ENCODE data around the gene ANKRD65.
A peak's percentile ranks its signal among the peaks of the same experiment; 100 is the strongest.
"Not testable (repeated sequence)": the region's sequence is repeated elsewhere in the genome, so short reads cannot be mapped to it uniquely, and the experiment has no call there.

The ANKRD65 gene

GRCh38 chr1:1452365-1452739 lies 31.3 kb upstream of the ANKRD65 start:
- not testable (repeated sequence) for H3K36me3 Mint-ChIP-seq (ENCODE audit: low read depth); H3K9me3 Mint-ChIP-seq; ATAC-seq; H3K27ac Mint-ChIP-seq; H3K27me3 Mint-ChIP-seq; DNase-seq; H3K4me1 Mint-ChIP-seq; H3K4me3 Mint-ChIP-seq

GRCh38 chr1:1451696-1452364 lies 30.8 kb upstream of the ANKRD65 start:
- no peak for ATAC-seq

GRCh38 chr1:1450616-1451015 lies 29.5 kb upstream of the ANKRD65 start:
- H3K4me3 Mint-ChIP-seq; H3K4me1 Mint-ChIP-seq; H3K27ac Mint-ChIP-seq; H3K36me3 Mint-ChIP-seq (ENCODE audit: low read depth); ATAC-seq; H3K9me3 Mint-ChIP-seq; H3K27me3 Mint-ChIP-seq; DNase-seq: not testable (repeated sequence)

More at GRCh38 chr1:1451696-1452364, 30.8 kb upstream of the ANKRD65 start:
- no peak overlapping the region for H3K27ac Mint-ChIP-seq
- H3K4me3 Mint-ChIP-seq = no peak overlapping the region
- no peaks in the 10 kb centered on the region for H3K27me3 Mint-ChIP-seq
- H3K36me3 Mint-ChIP-seq (ENCODE audit: low read depth) = no peaks in the 10 kb centered on the region
- no peak for DNase-seq
- no peaks in the 10 kb centered on the region for H3K9me3 Mint-ChIP-seq
- no peaks in the 10 kb centered on the region for H3K4me1 Mint-ChIP-seq

DNA sequence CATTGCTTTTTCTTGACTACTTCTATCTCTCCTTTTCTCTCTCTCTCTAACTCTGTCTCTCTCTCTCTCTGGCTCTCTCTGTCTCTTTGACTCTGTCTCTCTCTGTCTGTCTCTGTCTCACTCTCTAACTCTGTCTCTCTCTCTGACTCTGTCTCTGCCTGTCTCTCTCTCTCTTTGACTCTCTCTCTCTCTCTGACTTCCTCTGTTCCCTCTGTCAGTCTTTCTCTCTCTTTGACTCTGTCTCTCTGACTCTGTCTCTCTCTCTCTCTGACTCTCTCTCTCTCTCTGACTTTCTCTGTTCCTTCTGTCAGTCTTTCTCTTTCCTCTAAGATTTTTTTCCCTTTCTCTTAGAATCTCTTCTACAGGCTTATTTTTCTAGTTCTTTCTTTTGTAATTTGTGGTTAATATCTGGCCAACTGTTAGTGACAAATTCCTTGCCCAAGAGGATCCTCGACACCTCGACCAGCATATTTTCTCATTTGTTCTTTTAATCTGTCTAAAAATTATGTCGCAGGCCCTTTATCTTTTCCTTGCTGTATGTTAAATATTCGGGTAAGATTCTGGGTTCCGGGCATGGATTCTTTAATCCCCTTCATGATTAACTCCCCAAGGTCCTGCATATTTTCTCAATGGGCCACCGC lies 28.1 kb upstream of the ANKRD65 start, which contains the start of gene ATAD3C:
TSS of gene ATAD3C (plus strand) at position 591 of the 641 bp plus-strand sequence. CDS start 995 bp downstream, outside the sequence.
- no peaks in the 10 kb centered on the region for H3K27me3 Mint-ChIP-seq
- ATAC-seq (no peak), DNase-seq (no peak)
- H3K4me1 Mint-ChIP-seq = no peaks in the 10 kb centered on the region
- no peak within 1 kb of the TSS for H3K27ac Mint-ChIP-seq
- H3K36me3 Mint-ChIP-seq (ENCODE audit: low read depth) = no peaks in the 10 kb centered on the region
- H3K9me3 Mint-ChIP-seq = no peaks in the 10 kb centered on the region
- no peak within 1 kb of the TSS for H3K4me3 Mint-ChIP-seq

DNA sequence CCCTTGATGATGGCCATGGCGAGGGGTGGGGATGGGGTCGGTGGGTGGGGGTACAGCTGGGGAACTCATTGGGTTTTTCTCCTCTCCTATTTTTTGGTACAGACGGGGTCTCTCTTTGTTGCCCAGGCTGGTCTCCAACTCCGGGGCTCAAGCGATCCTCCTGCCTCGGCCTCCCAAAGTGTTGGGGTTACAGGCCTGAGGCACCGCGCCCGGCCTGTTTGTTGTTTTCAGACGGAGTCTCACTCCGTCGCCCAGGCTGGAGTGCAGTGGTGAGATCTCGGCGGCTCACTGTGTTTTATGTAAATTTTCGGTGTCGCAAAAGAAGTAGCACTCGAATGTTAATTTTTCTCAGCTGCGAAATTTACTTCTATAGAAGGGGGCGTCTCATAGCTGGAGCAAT lies 25.6 kb upstream of the ANKRD65 start:
- ATAC-seq; H3K4me1 Mint-ChIP-seq; H3K27me3 Mint-ChIP-seq; H3K27ac Mint-ChIP-seq; H3K9me3 Mint-ChIP-seq; DNase-seq; H3K36me3 Mint-ChIP-seq (ENCODE audit: low read depth); H3K4me3 Mint-ChIP-seq: not testable (repeated sequence)

DNA sequence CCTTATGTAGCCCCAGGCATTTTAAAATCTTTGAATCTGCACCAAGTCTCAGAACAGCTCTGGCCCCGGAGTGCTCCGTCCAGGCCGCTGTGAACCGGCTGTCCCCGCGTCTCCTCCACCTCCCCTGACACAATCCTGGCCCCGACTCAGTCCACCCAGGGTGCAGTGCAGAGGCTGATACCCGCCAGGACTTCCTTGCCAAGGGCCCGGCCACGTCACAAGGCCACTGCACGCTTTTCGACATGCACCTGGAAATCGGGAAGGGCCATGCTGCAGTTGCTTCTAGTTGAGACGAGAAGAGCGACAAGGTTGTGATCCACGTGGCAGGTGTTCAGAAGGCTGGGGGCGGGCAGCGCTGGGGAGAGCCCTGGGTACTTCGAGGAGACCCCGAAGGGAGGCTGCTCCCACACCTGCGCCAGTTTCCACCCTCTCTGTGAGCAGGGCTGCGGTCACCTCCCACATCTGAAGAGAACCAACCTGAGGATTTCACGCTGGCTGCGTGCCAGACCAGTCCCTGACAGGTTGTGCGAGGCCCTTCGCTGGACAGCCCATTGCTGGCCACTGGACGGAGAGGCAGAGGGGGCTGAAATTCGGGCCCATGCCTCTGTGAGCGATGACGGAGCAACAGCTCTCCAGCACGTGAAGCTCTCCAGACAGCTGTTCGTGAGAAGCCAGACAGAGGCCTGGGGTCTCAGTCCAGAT lies 21.1 kb upstream of the ANKRD65 start:
- ATAC-seq = no peak
- Mint-ChIP-seq H3K9me3 (no peaks in the 10 kb centered on the region), H3K27ac (no peak overlapping the region)

DNA sequence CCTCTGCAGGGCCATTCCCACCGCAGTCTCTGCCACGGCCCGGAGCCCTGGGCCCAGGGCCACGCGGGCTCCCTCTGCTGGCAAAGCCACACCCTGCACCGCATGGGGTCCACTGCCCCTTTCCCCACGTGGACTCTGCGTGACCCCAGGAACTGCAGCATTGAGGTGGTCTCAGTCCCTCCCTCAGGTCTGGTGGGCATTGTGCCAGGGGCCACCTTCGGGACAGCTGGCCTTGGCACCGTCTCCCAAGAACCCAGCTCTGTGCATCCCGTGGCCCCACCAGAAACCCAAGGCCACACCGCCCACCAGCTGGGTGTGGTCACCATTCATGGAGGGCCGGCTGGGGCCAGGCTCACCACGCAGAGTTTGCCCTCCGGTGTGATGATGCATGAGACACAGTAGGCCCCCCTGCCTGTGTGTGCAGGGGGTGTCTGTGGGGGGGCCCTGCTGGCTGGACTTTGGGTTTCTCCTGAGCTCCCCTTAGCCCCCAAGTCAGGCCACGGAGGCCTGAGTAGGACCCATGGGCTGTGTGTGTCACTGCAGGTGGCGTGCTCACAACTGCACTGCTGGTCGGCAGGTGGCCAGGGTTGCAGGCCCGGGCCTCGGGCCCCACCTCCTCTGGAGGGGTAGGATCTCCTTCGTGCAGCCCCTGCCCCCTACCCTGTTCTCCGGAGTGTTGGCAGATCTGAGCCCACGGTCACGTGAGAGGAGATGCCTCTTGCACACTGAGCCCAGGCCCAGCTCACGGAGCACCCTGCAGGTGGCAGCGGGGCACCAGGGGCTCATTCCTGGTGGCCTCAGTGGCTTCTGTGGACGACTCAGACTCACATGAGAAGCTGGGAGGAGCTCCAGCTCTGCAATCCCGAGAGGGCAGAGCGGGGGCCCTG lies 20.2 kb upstream of the ANKRD65 start:
- Mint-ChIP-seq H3K9me3 (no peaks in the 10 kb centered on the region), H3K4me1 (peaks cover 2% of the 10 kb centered on the region), H3K36me3 (ENCODE audit: low read depth) (no peaks in the 10 kb centered on the region), H3K27ac (no peak overlapping the region), H3K4me3 (no peak overlapping the region), H3K27me3 (peaks cover 11% of the 10 kb centered on the region)
- ATAC-seq (peak; percentile 83), DNase-seq (peak; percentile 78)

More for the DNA sequence above, 21.1 kb upstream of the ANKRD65 start:
- no peaks in the 10 kb centered on the region for H3K4me1 Mint-ChIP-seq
- H3K36me3 Mint-ChIP-seq (ENCODE audit: low read depth) = no peaks in the 10 kb centered on the region
- no peak overlapping the region for H3K4me3 Mint-ChIP-seq
- H3K27me3 Mint-ChIP-seq = peaks cover 8% of the 10 kb centered on the region
- no peak for DNase-seq

- no peak for ATAC-seq
- DNase-seq = no peak
- H3K4me1 Mint-ChIP-seq = peaks cover 3% of the 10 kb centered on the region
- H3K36me3 Mint-ChIP-seq (ENCODE audit: low read depth) = no peaks in the 10 kb centered on the region
- no peaks in the 10 kb centered on the region for H3K9me3 Mint-ChIP-seq
- H3K27me3 Mint-ChIP-seq = peaks cover 12% of the 10 kb centered on the region
- no peak overlapping the region for H3K27ac Mint-ChIP-seq
- H3K4me3 Mint-ChIP-seq = no peak overlapping the region
Observed at GRCh38 chr1:1440262-1441001, 19.4 kb upstream of the ANKRD65 start.

- Mint-ChIP-seq H3K9me3 (no peaks in the 10 kb centered on the region), H3K36me3 (ENCODE audit: low read depth) (no peaks in the 10 kb centered on the region), H3K4me1 (peaks cover 7% of the 10 kb centered on the region), H3K27me3 (peaks cover 19% of the 10 kb centered on the region), H3K4me3 (no peak overlapping the region), H3K27ac (no peak overlapping the region)
- DNase-seq (no peak), ATAC-seq (no peak)
Observed at GRCh38 chr1:1439546-1440261, 18.6 kb upstream of the ANKRD65 start.

- no peaks in the 10 kb centered on the region for H3K9me3 Mint-ChIP-seq
- H3K27ac Mint-ChIP-seq = no peak overlapping the region
- ATAC-seq (no peak), DNase-seq (no peak)
- peaks cover 20% of the 10 kb centered on the region for H3K27me3 Mint-ChIP-seq
- H3K4me1 Mint-ChIP-seq = peaks cover 9% of the 10 kb centered on the region
- no peak overlapping the region for H3K4me3 Mint-ChIP-seq
- H3K36me3 Mint-ChIP-seq (ENCODE audit: low read depth) = no peaks in the 10 kb centered on the region
Observed at GRCh38 chr1:1438531-1439381, 17.7 kb upstream of the ANKRD65 start.

GRCh38 chr1:1437904-1438376 lies 16.9 kb upstream of the ANKRD65 start:
- peaks cover 20% of the 10 kb centered on the region for H3K27me3 Mint-ChIP-seq
- DNase-seq (no peak), ATAC-seq (no peak)
- no peaks in the 10 kb centered on the region for H3K9me3 Mint-ChIP-seq
- H3K27ac Mint-ChIP-seq = no peak overlapping the region
- no peak overlapping the region for H3K4me3 Mint-ChIP-seq
- H3K36me3 Mint-ChIP-seq (ENCODE audit: low read depth) = no peaks in the 10 kb centered on the region
- peaks cover 12% of the 10 kb centered on the region for H3K4me1 Mint-ChIP-seq

DNA sequence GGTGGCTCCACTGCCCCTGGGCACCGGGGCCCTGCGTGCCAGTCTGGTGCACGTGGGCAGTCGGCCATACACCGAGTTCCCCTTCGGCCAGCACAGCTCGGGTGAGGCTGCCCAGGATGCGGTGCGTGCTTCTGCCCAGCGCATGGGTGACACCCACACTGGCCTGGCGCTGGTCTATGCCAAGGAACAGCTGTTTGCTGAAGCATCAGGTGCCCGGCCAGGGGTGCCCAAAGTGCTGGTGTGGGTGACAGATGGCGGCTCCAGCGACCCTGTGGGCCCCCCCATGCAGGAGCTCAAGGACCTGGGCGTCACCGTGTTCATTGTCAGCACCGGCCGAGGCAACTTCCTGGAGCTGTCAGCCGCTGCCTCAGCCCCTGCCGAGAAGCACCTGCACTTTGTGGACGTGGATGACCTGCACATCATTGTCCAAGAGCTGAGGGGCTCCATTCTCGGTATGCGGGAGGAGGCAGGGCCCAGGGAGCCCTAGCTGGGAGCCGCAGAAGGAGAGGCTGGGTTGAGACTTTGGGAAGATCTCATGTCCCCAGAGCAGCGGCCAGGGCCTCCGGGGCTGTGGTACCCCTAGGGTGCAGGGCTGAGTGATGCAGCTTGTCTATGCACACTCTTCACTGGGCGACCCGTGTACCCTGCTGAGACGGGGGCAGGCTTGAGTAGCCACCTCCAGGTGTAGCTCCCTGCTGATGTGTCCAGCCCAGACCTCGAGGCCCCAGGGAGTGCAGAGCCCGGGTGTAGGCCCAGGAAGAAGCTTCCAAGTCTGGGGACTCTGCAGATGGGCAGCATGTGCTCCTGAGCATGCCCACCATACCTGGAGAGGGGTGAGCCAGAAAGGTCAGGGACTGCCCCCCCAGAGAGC lies 16.2 kb upstream of the ANKRD65 start:
- peaks cover 12% of the 10 kb centered on the region for H3K4me1 Mint-ChIP-seq
- H3K4me3 Mint-ChIP-seq = no peak overlapping the region
- H3K27ac Mint-ChIP-seq = no peak overlapping the region
- H3K27me3 Mint-ChIP-seq = peaks cover 20% of the 10 kb centered on the region
- ATAC-seq (no peak), DNase-seq (no peak)
- no peaks in the 10 kb centered on the region for H3K9me3 Mint-ChIP-seq
- H3K36me3 Mint-ChIP-seq (ENCODE audit: low read depth) = no peaks in the 10 kb centered on the region

All from activated naive CD8-positive, alpha-beta T cell treated with anti-CD3 and anti-CD28 coated beads, Interleukin-2, amount 50 U/mL, for 24 hours (primary cell).